PFSK-1 (cell line): Measurements from ENCODE around the gene TNRC6B.

Source experiments
- POLR2AphosphoS5 ChIP-seq: IDR thresholded peaks from 2 replicates; pipeline ENCODE4 v1.6.1; 2012; ENCODE audit warnings: low read depth, mild to moderate bottlenecking, control low read depth, low read length, moderate library complexity
- SIN3A ChIP-seq: IDR thresholded peaks from 2 replicates; pipeline ENCODE4 v1.6.1; 2012; ENCODE audit warnings: mild to moderate bottlenecking, low read length, moderate library complexity, borderline replicate concordance; ENCODE audit not compliant: insufficient read depth
- TAF1 ChIP-seq: IDR thresholded peaks from 2 replicates; pipeline ENCODE4 v1.6.1; 2012; ENCODE audit warnings: low read length, control low read depth, borderline replicate concordance; ENCODE audit not compliant: insufficient read depth

DNA sequence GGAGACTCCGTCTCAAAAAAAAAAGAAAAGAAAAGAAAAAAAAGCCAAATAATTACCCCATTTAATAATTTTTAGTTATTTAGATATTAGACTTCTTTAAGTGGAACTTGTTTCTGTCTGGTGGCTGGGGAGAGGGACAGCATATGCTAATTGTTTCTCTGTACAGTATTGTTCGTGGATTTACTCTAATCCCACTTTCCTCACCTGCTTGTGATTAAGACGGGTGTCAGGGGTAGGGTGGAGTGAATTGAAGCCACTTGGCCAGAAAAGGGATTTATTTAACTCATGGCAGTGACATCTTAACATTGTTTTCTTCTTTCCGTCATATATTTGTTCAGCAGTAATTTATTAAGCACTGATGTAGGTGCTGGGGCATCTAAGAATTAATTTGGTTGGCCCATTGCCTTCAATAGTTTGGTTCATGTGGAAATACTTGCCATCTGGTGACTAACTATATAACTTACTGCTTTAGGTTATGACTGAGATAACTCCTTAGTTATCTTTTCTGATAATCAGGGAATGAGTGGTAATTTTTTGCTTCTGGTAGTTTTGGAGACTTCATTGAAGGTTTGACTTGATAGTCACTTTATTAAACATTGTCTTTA lies 4.6 kb downstream of the TNRC6B start:
- TF ChIP-seq SIN3A (no peak), POLR2AphosphoS5 (no peak), TAF1 (no peak)
